Thyroid gland (tissue), 4 donors: ENCODE results near the gene IL1B. TPM values are rescaled to one million over a fixed set of nuclear protein-coding genes. Genes with fewer than 3 reads are reported as not detected.

ENCODE experiments used
- DNase-seq, 2 donors: peaks; one replicate each; pipeline ENCODE4 v3.0.0-alpha.2; 2019
- H3K27ac ChIP-seq, 3 donors: fragments of 200-600 bp; sonication (generic); 1 replicate in 2 of 3; 2 replicates in 1 of 3; pipeline ENCODE4 v1.5.1; 2016 to 2019; ENCODE audit warnings: mild to moderate bottlenecking in 1 of 3, moderate library complexity in 1 of 3
- H3K27me3 ChIP-seq: fragments of 200-600 bp; sonication (generic); one replicate; pipeline ENCODE4 v1.5.1; 2019
- H3K36me3 ChIP-seq, 2 donors: fragments of 200-600 bp; sonication (generic); one replicate each; pipeline ENCODE4 v1.5.1; 2016 to 2019
- H3K4me1 ChIP-seq, 2 donors: fragments of 200-600 bp; sonication (generic); one replicate each; pipeline ENCODE4 v1.5.1; 2017 to 2019
- H3K4me3 ChIP-seq, 3 donors: fragments of 200-600 bp; sonication (generic); replicated peaks in 1 of 3; 1 replicate in 2 of 3; 2 replicates in 1 of 3; pipeline ENCODE4 v1.5.1; 2016; ENCODE audit warnings: mild to moderate bottlenecking in 1 of 3
- H3K9me3 ChIP-seq: fragments of 200-600 bp; sonication (generic); one replicate; pipeline ENCODE4 v1.5.1; 2017
- CTCF ChIP-seq, 6 experiments: fragments of 200-600 bp in 3 of 6; fragments of 450-650 bp in 3 of 6; sonication (generic) in 3 of 6; IDR thresholded peaks; one replicate each; pipeline ENCODE4 v1.5.1; 2016 to 2019; ENCODE audit warnings: antibody characterized with exemption in 6 of 6, mild to moderate bottlenecking in 2 of 6, inconsistent platforms in 1 of 6, moderate library complexity in 1 of 6
- POLR2A ChIP-seq, 2 donors: fragments of 450-650 bp; IDR thresholded peaks; one replicate each; pipeline ENCODE4 v1.6.1; 2017; ENCODE audit warnings: antibody characterized with exemption in 2 of 2, mild to moderate bottlenecking in 2 of 2, moderate library complexity in 1 of 2
- WGBS, 2 donors: methylation state at CpG; one replicate each; pipeline ENCODE4 v1.1.5; 2017; 5-methylcytosine and 5-hydroxymethylcytosine counted together
- intact Hi-C: fragments of 100-400 bp; cut with DNase I; formaldehyde crosslinking; loops from one replicate; pipeline ENCODE4 v1.15.1; 2023
- total RNA-seq, 4 donors: library from RNA; depleted of rRNA; stranded (reverse); fragments of >200 nt; gene quantifications; one replicate each; pipeline ENCODE4 v1.2.3, GENCODE V29; 2016

The IL1B gene
- total RNA-seq, 4 donors from 2014 or later, result 0.27 to 1.3 TPM; not detected in 2

- Histone ChIP-seq H3K27me3 (no peaks in the 10 kb centered on the region), H3K4me3 (no peak overlapping the region), H3K9me3 (no peaks in the 10 kb centered on the region), H3K27ac (no peak overlapping the region), H3K4me1 (no peaks in the 10 kb centered on the region), H3K36me3 (no peaks in the 10 kb centered on the region)
- 66 to 69% methylated on average over 14 of the region's 14 CpGs for WGBS, 2 donors
- intact Hi-C loops, result no loop called here
- no peak for DNase-seq
- TF ChIP-seq CTCF (IDR thresholded peaks at IDR 0.05), result no peak
- no peak for TF ChIP-seq POLR2A (IDR thresholded peaks at IDR 0.05)
These were observed 24.0 kb downstream of the IL1B start for GRCh38 chr2:112812318-112813267.

GRCh38 chr2:112811841-112812306 is 24.7 kb downstream of the IL1B start:
- Histone ChIP-seq H3K4me3 (no peak overlapping the region), H3K4me1 (no peaks in the 10 kb centered on the region), H3K27me3 (no peaks in the 10 kb centered on the region), H3K36me3 (no peaks in the 10 kb centered on the region), H3K9me3 (no peaks in the 10 kb centered on the region), H3K27ac (no peak overlapping the region)
- WGBS, 2 donors, result 62 to 67% methylated on average over 7 of the region's 7 CpGs
- no peak for TF ChIP-seq CTCF (IDR thresholded peaks at IDR 0.05)
- no peak for TF ChIP-seq POLR2A (IDR thresholded peaks at IDR 0.05)
- DNase-seq, result no peak
- intact Hi-C loops, result no loop called here

GRCh38 chr2:112811276-112811831 is 25.2 kb downstream of the IL1B start:
- Histone ChIP-seq H3K27me3 (no peaks in the 10 kb centered on the region), H3K4me1 (no peaks in the 10 kb centered on the region), H3K4me3 (no peak overlapping the region), H3K36me3 (no peaks in the 10 kb centered on the region), H3K27ac (no peak overlapping the region), H3K9me3 (no peaks in the 10 kb centered on the region)
- DNase-seq, result no peak
- WGBS, 2 donors, result 73 to 74% methylated on average over 3 of the region's 3 CpGs
- no peak for TF ChIP-seq CTCF (IDR thresholded peaks at IDR 0.05)
- TF ChIP-seq POLR2A (IDR thresholded peaks at IDR 0.05), result no peak
- intact Hi-C loops, result no loop called here

- H3K9me3 ChIP-seq, result no peaks in the 10 kb centered on the region
- intact Hi-C loops, result no loop called here
These were observed 27.5 kb downstream of the IL1B start for GRCh38 chr2:112809112-112809511.

More at GRCh38 chr2:112809112-112809511, 27.5 kb downstream of the IL1B start:
- H3K27ac ChIP-seq, result no peak overlapping the region
- no peaks in the 10 kb centered on the region for H3K27me3 ChIP-seq
- no peak for DNase-seq
- no peaks in the 10 kb centered on the region for H3K36me3 ChIP-seq
- no peak overlapping the region for H3K4me3 ChIP-seq
- no peaks in the 10 kb centered on the region for H3K4me1 ChIP-seq
- TF ChIP-seq CTCF (IDR thresholded peaks at IDR 0.05), result no peak
